Measurements from ENCODE around the gene FSD1.

Gene FSD1

GRCh38 chr19:4329858-4330257, 25.5 kb downstream of the FSD1 start:
- DNase-seq (ENCODE audit: low spot score), result no peak
- TF ChIP-seq CTCF (IDR thresholded peaks at IDR 0.05; ENCODE audit: extremely low read depth, insufficient read depth, missing control alignments), result no peak
- in situ Hi-C loops (cut with MboI; ENCODE audit: low pct_unique_long_range_greater_than_20kb, low sequenced_read_pairs, unreplicated experiment), result no loop called here

- in situ Hi-C loops (cut with MboI; ENCODE audit: low pct_unique_long_range_greater_than_20kb, low sequenced_read_pairs, unreplicated experiment), result no loop called here
- no peak for TF ChIP-seq CTCF (IDR thresholded peaks at IDR 0.05; ENCODE audit: extremely low read depth, insufficient read depth, missing control alignments)
Measured at GRCh38 chr19:4334929-4335570, 30.7 kb downstream of the FSD1 start.

GRCh38 chr19:4337906-4338440, 33.6 kb downstream of the FSD1 start:
- no peak for TF ChIP-seq CTCF (IDR thresholded peaks at IDR 0.05; ENCODE audit: extremely low read depth, insufficient read depth, missing control alignments)
- in situ Hi-C loops (cut with MboI; ENCODE audit: low pct_unique_long_range_greater_than_20kb, low sequenced_read_pairs, unreplicated experiment), result no loop called here
- DNase-seq (ENCODE audit: low spot score), result no peak

More at GRCh38 chr19:4334929-4335570, 30.7 kb downstream of the FSD1 start:
- DNase-seq (ENCODE audit: low spot score), result no peak

- in situ Hi-C loops (cut with MboI; ENCODE audit: low pct_unique_long_range_greater_than_20kb, low sequenced_read_pairs, unreplicated experiment), result no loop called here
- no peak for TF ChIP-seq CTCF (IDR thresholded peaks at IDR 0.05; ENCODE audit: extremely low read depth, insufficient read depth, missing control alignments)
- no peak for DNase-seq (ENCODE audit: low spot score)
Measured at GRCh38 chr19:4338441-4339355, 34.3 kb downstream of the FSD1 start, which contains the start of gene STAP2. STAP2 (minus strand) TSS chr19:4338827; CDS start chr19:4338753, 74 bp downstream.

- DNase-seq (ENCODE audit: low spot score), result no peak
- no peak for TF ChIP-seq CTCF (IDR thresholded peaks at IDR 0.05; ENCODE audit: extremely low read depth, insufficient read depth, missing control alignments)
- in situ Hi-C loops (cut with MboI; ENCODE audit: low pct_unique_long_range_greater_than_20kb, low sequenced_read_pairs, unreplicated experiment), result no loop called here
Measured at GRCh38 chr19:4342314-4342614, 37.9 kb downstream of the FSD1 start.

GRCh38 chr19:4342615-4343369, 38.4 kb downstream of the FSD1 start:
- DNase-seq (ENCODE audit: low spot score), result peak; percentile 93
- in situ Hi-C loops (cut with MboI; ENCODE audit: low pct_unique_long_range_greater_than_20kb, low sequenced_read_pairs, unreplicated experiment), result no loop called here
- peak; percentile 6 for TF ChIP-seq CTCF (IDR thresholded peaks at IDR 0.05; ENCODE audit: extremely low read depth, insufficient read depth, missing control alignments)
